ENCODE measurements around the gene DENND4B.
A peak's percentile ranks its signal among the peaks of the same experiment; 100 is the strongest.

The DENND4B gene

DNA sequence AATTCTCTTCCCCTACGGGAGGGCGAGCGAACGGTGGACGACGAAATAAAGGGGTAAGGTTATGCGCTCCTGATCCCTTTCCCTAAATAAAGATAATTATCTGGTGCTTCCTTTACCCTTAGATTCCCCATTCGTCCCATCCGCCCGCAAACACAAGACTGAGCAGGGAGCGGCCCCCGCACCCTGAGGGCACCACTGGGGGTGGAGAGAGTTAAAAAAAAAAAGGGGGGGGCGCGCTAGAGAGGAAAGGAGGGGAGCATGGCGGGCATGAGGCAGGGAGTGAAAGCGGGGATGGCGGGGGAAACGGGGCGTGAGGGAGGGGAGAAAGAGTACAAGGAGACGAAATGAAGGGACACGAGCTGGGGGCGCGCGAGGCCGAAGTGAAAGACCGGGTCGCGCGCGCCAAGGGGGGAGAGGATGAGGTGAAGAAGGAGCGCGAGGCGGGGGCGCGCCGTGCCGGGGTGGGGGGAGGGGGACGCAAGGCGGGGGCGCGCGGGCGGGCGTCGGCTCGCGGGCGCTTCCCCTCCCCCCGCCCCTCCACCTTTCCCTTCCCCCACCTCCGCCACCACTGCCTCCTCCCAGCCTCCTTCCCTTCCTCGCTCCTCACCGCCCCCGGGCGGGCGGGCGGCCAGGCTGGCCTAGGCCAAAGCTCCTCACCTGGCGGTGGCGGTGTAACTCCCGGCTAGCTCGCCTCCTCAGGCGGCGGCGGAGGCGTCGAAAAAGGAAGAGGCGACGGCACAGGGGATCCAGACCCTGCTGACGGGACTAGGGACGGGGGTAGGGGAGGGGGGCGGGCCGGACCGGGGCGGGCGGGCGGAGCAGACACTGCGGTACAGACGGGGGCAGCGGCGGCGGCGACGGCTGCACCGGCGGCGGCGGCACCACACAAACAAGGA lies 24.2 kb downstream of the DENND4B start:
- Histone ChIP-seq H3K4me1 (ENCODE audit: insufficient read depth, poor library complexity, severe bottlenecking) (peaks cover 11% of the 10 kb centered on the region), H3K36me3 (ENCODE audit: low read depth) (peaks cover 22% of the 10 kb centered on the region), H3K27ac (ENCODE audit: poor library complexity, severe bottlenecking) (peak overlapping the region; percentile 82), H3K27me3 (ENCODE audit: insufficient read depth, poor library complexity, severe bottlenecking) (no peaks in the 10 kb centered on the region), H3K9me3 (ENCODE audit: severe bottlenecking) (no peaks in the 10 kb centered on the region), H3K4me3 (ENCODE audit: severe bottlenecking) (peak overlapping the region; percentile 55)
- DNase-seq (ENCODE audit: low spot score) (no peak), ATAC-seq (ENCODE audit: low read depth) (peak; percentile 39)
- TF ChIP-seq, protein P1, sequence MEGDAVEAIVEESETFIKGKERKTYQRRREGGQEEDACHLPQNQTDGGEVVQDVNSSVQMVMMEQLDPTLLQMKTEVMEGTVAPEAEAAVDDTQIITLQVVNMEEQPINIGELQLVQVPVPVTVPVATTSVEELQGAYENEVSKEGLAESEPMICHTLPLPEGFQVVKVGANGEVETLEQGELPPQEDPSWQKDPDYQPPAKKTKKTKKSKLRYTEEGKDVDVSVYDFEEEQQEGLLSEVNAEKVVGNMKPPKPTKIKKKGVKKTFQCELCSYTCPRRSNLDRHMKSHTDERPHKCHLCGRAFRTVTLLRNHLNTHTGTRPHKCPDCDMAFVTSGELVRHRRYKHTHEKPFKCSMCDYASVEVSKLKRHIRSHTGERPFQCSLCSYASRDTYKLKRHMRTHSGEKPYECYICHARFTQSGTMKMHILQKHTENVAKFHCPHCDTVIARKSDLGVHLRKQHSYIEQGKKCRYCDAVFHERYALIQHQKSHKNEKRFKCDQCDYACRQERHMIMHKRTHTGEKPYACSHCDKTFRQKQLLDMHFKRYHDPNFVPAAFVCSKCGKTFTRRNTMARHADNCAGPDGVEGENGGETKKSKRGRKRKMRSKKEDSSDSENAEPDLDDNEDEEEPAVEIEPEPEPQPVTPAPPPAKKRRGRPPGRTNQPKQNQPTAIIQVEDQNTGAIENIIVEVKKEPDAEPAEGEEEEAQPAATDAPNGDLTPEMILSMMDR (IDR thresholded peaks at IDR 0.05; ENCODE audit: poor library complexity, severe bottlenecking), result no peak

GRCh38 chr1:153921803-153922075 lies 24.8 kb downstream of the DENND4B start:
- Histone ChIP-seq H3K9me3 (ENCODE audit: severe bottlenecking) (no peaks in the 10 kb centered on the region), H3K4me1 (ENCODE audit: insufficient read depth, poor library complexity, severe bottlenecking) (peaks cover 11% of the 10 kb centered on the region), H3K27me3 (ENCODE audit: insufficient read depth, poor library complexity, severe bottlenecking) (no peaks in the 10 kb centered on the region), H3K4me3 (ENCODE audit: severe bottlenecking) (peak overlapping the region; percentile 55), H3K27ac (ENCODE audit: poor library complexity, severe bottlenecking) (peak overlapping the region; percentile 82), H3K36me3 (ENCODE audit: low read depth) (peaks cover 22% of the 10 kb centered on the region)
- TF ChIP-seq, protein P1 (IDR thresholded peaks at IDR 0.05; ENCODE audit: poor library complexity, severe bottlenecking), result no peak
- ATAC-seq (ENCODE audit: low read depth) (no peak), DNase-seq (ENCODE audit: low spot score) (no peak)

- Histone ChIP-seq H3K9me3 (ENCODE audit: severe bottlenecking) (no peaks in the 10 kb centered on the region), H3K27ac (ENCODE audit: poor library complexity, severe bottlenecking) (peak overlapping the region; percentile 82), H3K4me3 (ENCODE audit: severe bottlenecking) (peak overlapping the region; percentile 55), H3K27me3 (ENCODE audit: insufficient read depth, poor library complexity, severe bottlenecking) (no peaks in the 10 kb centered on the region), H3K4me1 (ENCODE audit: insufficient read depth, poor library complexity, severe bottlenecking) (peaks cover 11% of the 10 kb centered on the region), H3K36me3 (ENCODE audit: low read depth) (peaks cover 26% of the 10 kb centered on the region)
- DNase-seq (ENCODE audit: low spot score), result no peak
- ATAC-seq (ENCODE audit: low read depth), result no peak
- TF ChIP-seq, protein P1 (IDR thresholded peaks at IDR 0.05; ENCODE audit: poor library complexity, severe bottlenecking), result no peak
Observed at GRCh38 chr1:153921080-153921802, 25.3 kb downstream of the DENND4B start.

GRCh38 chr1:153919876-153920852 lies 26.4 kb downstream of the DENND4B start:
- Histone ChIP-seq H3K36me3 (ENCODE audit: low read depth) (peaks cover 32% of the 10 kb centered on the region), H3K27ac (ENCODE audit: poor library complexity, severe bottlenecking) (peak overlapping the region; percentile 82), H3K4me1 (ENCODE audit: insufficient read depth, poor library complexity, severe bottlenecking) (peaks cover 11% of the 10 kb centered on the region), H3K27me3 (ENCODE audit: insufficient read depth, poor library complexity, severe bottlenecking) (no peaks in the 10 kb centered on the region), H3K4me3 (ENCODE audit: severe bottlenecking) (no peak overlapping the region), H3K9me3 (ENCODE audit: severe bottlenecking) (no peaks in the 10 kb centered on the region)
- DNase-seq (ENCODE audit: low spot score) (no peak), ATAC-seq (ENCODE audit: low read depth) (no peak)
- TF ChIP-seq, protein P1 (IDR thresholded peaks at IDR 0.05; ENCODE audit: poor library complexity, severe bottlenecking), result no peak
